Caki2 (cell line): ENCODE measurements around the gene TPM2. TPM values are rescaled to one million over a fixed set of nuclear protein-coding genes. Genes with fewer than 3 reads are reported as not detected.

Source experiments
- DNase-seq: peaks from one replicate; pipeline ENCODE4 v3.0.0-alpha.2; 2015; ENCODE audit warnings: low read depth
- in situ Hi-C: cut with HindIII; loops from 2 replicates; pipeline ENCODE4 v1.10.0; 2016; ENCODE audit warnings: low sequenced_read_pairs, low pct_unique_long_range_greater_than_20kb, mixed read lengths
- total RNA-seq: library from RNA; depleted of rRNA; stranded (reverse); fragments of >200 nt; shearing (Covaris generic); gene quantifications from 2 replicates; pipeline ENCODE4 v1.2.3, GENCODE V29; 2014; ENCODE audit warnings: low replicate concordance

Gene TPM2
- total RNA-seq, 1 experiment from 2014 or later, result 2.4 TPM

- DNase-seq, result peak; percentile 78
- in situ Hi-C loops, result no loop called here
Observed at GRCh38 chr9:35664531-35665470, 24.9 kb downstream of the TPM2 start, which contains the start of gene ARHGEF39. TSS of gene ARHGEF39 (minus strand) at chr9:35665195. CDS start at chr9:35665169, 26 bp downstream.

GRCh38 chr9:35662437-35662836 lies 27.3 kb downstream of the TPM2 start:
- in situ Hi-C loops, result no loop called here
- DNase-seq, result no peak

DNA sequence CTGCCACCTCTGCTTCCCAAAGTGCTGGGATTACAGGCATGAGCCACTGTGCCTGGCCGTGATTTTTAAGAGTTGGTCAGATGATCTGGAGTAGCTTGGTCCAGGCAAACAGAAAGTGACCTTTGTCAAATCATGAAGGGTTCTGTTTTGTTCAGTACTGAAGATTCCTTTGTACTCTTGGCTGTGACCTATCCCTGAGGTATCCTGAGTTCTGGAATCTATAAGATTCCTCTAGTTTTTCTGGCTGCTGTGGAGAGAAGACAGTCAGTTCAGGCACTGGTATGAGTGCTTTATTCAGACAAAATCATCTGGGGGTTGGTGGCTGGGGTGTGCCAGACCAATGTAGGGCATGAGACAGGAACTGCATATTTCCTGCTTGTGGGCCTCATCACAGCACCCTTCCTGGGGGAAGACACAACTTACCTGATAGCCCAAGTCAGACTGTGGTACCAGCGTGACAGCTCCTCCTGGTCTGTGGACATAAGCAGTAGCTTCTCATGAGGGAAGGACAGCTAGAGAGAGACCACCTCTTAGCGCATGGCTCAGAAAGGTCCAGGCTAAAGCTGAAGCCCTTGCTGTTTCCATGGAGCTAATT lies 27.9 kb downstream of the TPM2 start:
- in situ Hi-C loops, result no loop called here
- no peak for DNase-seq

DNA sequence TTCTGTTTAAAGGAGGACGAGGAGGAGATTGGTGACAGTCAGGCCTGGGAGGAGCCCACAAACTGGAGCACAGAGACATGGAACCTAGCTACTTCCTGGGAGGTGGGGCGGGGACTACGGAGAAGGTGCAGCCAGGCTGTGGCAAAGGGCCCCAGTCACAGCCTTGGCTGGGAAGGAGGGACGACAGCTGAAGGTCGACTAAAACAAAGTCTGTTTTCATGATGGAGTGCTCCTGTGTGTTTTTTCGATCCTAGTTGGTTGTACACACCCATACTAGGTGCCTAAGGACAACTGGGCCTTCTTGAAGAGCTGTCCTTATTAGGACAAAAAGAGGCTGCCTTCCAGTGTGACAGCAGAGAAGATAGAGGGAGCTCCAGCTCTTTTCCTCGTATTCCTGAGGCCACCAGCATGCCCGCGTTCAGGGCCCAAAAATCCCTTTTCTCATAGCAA lies 28.7 kb downstream of the TPM2 start:
- in situ Hi-C loops, result no loop called here
- peak; percentile 29 for DNase-seq

- DNase-seq, result no peak
- in situ Hi-C loops, result no loop called here
Observed at GRCh38 chr9:35659340-35659739, 30.4 kb downstream of the TPM2 start.

DNA sequence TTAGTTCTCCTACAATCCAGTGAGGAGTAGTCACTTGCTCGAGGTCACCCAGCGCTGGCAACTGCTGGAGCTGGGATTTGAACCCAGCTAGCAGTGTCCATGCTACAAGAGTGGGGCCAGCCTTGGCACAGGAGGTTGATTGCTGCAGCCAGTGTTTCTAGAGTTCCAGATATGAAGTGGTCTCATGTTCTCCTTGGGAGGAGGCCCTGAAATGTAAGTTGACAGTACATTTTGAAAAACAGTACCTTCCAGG lies 30.8 kb downstream of the TPM2 start:
- DNase-seq, result no peak
- in situ Hi-C loops, result no loop called here

DNA sequence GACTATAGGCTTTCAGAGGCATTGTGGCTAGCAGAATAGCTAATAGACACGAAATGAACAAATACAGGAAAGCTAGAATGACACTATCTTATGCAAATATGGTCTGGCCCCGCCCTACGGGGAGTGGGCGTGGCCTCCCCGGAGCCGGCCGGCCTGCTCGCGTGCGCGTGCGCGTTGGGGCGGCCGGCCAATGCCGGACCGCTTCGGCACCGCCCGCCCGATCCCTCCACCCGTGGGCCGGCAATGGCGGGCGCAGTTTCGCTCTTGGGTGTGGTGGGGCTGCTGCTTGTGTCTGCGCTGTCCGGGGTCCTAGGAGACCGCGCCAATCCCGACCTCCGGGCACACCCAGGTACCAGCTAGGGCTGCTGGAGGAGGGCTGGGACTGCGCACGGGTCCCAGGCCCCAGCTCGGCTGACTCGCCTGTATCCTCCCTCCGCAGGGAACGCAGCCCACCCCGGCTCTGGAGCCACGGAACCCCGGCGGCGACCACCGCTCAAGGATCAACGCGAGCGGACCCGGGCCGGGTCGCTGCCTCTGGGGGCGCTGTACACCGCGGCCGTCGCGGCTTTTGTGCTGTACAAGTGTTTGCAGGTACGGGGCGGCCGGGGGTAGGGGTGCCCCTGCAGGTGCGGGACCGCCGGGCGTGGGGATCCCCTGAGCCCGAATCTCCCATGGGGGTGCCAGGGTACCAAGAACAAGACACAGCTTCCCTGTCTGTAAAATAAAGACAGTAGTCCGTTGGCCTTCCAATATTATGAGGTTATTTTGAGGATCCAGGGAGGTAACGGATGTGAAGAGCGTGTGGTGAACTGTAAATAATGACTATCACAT lies 31.4 kb downstream of the TPM2 start, which contains the start of gene CCDC107:
Gene CCDC107 (plus strand): TSS at position 156 of the 831 bp plus-strand sequence. CDS start 88 bp downstream, at position 244.
- in situ Hi-C loops, result no loop called here
- peak; percentile 79 for DNase-seq

DNA sequence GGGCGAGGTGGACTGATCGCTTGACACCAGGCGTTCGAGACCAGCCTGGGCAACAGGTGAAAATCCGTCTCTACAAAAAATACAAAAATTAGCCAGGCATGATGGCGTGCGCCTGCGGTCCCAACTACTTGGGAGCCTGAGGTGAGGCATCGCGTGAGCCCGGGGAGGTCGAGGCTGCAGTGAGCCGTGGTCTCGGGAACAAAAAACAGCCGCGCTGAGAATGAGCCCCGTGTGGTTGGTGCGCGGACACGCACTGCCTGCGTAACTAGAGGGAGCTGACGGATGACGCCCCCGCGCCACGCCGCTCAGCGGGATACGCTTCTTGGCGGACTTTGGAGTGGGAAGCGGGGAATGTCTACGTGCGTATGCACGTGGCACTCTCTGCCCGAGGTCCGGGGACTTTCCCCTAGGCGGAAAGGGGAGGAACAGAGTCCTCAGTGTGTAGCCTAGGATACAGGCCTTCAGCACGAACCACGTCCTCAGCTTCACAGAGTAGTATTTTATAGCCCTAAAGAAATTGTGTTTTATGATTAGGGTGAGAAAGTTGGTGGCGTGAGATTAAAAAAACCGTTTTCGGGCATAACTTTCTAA lies 32.1 kb downstream of the TPM2 start, which contains the start of gene RMRP:
Gene RMRP (minus strand): TSS at position 474 of the 591 bp plus-strand sequence.
- DNase-seq, result peak; percentile 96
- in situ Hi-C loops, result no loop called here

- no peak for DNase-seq
- in situ Hi-C loops, result no loop called here
Observed at GRCh38 chr9:35656831-35657545, 32.7 kb downstream of the TPM2 start.

GRCh38 chr9:35656348-35656747 lies 33.4 kb downstream of the TPM2 start:
- DNase-seq, result no peak
- in situ Hi-C loops, result no loop called here

DNA sequence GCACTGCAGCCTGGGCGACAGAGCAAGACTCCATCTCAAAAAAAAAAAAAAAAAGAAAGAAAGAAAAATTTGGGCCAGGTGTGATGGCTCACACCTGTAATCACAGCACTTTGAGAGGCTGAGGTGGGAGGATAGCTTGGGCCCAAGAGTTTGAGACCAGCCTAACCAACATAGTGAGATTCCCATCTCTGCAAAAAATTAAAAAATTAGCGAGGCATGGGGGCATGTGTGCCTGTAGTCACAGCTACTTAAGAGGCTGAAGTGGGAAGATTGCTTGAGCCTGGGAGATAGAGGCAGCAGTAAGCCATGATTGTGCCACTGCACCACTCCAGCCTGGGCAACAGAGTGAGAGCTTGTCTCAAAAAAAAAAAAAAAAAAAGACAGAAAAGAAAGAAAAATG lies 36.1 kb downstream of the TPM2 start:
- no peak for DNase-seq
- in situ Hi-C loops, result no loop called here

GRCh38 chr9:35652829-35653209 lies 36.9 kb downstream of the TPM2 start:
- in situ Hi-C loops, result no loop called here
- DNase-seq, result no peak

DNA sequence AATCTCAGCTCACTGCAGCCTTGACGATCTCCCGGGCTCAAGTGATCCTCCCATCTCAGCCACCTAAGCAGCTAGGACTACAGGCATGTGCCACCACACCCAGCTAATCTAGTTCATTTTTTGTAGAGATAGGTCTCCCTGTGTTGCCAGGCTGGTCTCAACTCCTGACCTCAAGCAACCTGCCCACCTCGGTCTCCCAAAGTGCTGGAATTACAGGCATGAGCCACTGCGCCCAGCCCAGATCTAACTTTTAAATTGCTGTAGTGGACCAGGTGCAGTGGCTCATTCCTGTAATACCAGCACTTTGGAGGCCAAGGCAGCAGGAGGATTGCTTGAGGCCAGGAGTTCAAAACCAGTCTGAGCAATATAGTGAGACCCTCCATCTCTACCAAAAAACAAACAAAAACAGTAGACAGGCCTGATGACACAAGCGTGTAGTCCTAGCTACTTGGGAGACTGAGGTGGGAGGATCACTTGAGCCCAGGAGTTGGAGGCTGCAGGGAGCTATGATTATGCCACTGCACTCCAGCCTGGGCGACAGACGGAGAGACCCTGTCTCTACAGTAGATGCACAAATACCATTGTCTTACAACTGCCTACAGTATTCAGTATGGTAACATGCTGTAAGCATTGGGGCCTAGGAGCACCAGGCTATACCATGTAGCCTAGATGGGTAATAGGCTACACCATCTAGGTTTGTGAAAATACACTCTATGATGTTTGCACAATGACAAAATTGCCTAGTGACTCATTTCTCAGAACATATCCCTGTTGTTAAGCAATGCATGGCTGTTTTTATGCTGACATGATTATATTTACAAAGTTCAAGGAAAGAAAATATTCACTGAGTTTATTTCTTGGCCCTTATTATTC lies 37.5 kb downstream of the TPM2 start:
- DNase-seq, result no peak
- in situ Hi-C loops, result no loop called here

DNA sequence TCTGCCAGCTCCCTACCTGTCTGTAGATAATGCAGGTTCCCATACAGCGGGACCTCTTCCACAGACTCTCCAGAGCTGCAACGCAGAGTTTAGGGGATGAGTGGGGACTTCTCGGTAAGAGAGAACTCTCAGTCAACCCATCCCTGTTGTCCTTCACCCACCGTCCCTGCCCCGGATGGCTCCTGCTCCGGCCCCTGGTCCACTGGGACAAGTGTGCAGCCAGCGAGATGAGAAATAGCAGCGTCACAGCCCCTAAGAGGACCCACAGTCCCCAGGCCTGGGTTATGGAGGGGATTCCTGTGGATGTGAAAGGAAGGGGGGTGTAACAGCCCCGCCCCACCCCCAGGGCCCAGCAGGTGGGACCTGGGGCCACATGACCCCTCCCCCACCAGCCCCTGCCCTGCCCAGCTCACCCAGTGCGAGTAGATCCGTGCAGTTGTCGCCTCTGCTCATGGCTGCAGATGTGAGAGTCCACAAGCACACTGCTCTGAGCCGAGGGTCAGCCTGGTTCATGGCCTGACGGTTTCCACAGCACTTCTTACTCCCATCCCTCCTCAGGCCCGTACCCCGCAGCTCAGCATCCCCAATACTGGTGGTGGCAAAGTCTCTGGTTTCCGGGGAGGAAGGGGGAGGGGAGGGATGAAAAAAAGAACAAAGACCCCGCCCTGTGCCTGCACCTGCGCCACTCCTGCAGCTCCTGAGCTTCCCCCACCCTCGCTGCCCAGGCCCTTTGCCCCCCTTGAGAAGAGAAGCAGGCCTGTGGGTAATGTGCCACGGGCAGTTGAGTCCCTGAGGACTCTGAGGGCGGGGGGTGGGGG lies 39.2 kb downstream of the TPM2 start, which contains the start of gene SIT1:
Gene SIT1 (minus strand): TSS at position 591 of the 818 bp plus-strand sequence. CDS start 78 bp downstream, at position 513.
- in situ Hi-C loops, result no loop called here
- no peak for DNase-seq

- in situ Hi-C loops, result no loop called here
Observed at GRCh38 chr9:35649431-35650340, 40.0 kb downstream of the TPM2 start.

More at GRCh38 chr9:35649431-35650340, 40.0 kb downstream of the TPM2 start:
- DNase-seq, result no peak
